Measurements from ENCODE around the gene RPP14.
A peak's percentile ranks its signal among the peaks of the same experiment; 100 is the strongest.

The RPP14 gene

GRCh38 chr3:58324391-58325390 lies 18.6 kb downstream of the RPP14 start:
- CTCF ChIA-PET = interaction anchor here (0.6 to 3.2 kb wide), 6 partner anchors 14 to 168 kb away, joined by 3 to 14 read pairs (median 4); partner anchors contain the start of genes HTD2 and RPP14
- no peak overlapping the region for H3K27ac ChIP-seq (ENCODE audit: extremely low read depth, low read depth, low read length)
- no peak overlapping the region for H3K4me3 ChIP-seq (ENCODE audit: low read depth, low read length)
- peaks cover 0 to 7% of the 10 kb centered on the region in 2 experiments for H3K36me3 ChIP-seq (ENCODE audit: control insufficient read depth in 2 of 2, insufficient read depth in 1 of 2, low read length in 2 of 2)
- POLR2A ChIA-PET = no interaction called here
- 0 out of 2 replicates have a peak, but pooled peaks cover 5% of the 10 kb centered on the region for H3K4me1 ChIP-seq (ENCODE audit: control insufficient read depth, insufficient read depth, low read length)
- peak; percentile 71 for TF ChIP-seq ZBTB17 (tag by site-specific recombination; IDR thresholded peaks at IDR 0.05)
- TF ChIP-seq OSR2 (tag by site-specific recombination; IDR thresholded peaks at IDR 0.05) = peak; percentile 88
- peak; percentile 46; the same call in 1 of the 2 replicates for TF ChIP-seq ZNF394 (tag by site-specific recombination; IDR thresholded peaks at IDR 0.05; ENCODE audit: borderline replicate concordance)
- no peak for TF ChIP-seq ZBTB1 (tag by site-specific recombination; IDR thresholded peaks at IDR 0.05)
- TF ChIP-seq ZNF600 (tag by site-specific recombination; IDR thresholded peaks at IDR 0.05) = peak; percentile 63; the same call in 1 of the 2 replicates
- no peaks in the 10 kb centered on the region for H3K9me3 ChIP-seq (ENCODE audit: control insufficient read depth, insufficient read depth, low read depth, low read length)

- H3K27ac ChIP-seq (ENCODE audit: extremely low read depth, low read depth, low read length) = no peak overlapping the region
- CTCF ChIA-PET = interaction anchor here (0.5 to 3.2 kb wide), 4 partner anchors 19 to 167 kb away, joined by 5 to 14 read pairs (median 6); partner anchors contain the start of genes HTD2 and RPP14
- peaks cover 0 to 7% of the 10 kb centered on the region in 2 experiments; a peak in 2 of 3 replicates for H3K36me3 ChIP-seq (ENCODE audit: control insufficient read depth in 2 of 2, insufficient read depth in 1 of 2, low read length in 2 of 2)
- TF ChIP-seq ZNF114 (tag by site-specific recombination; IDR thresholded peaks at IDR 0.05) (no peak), ZNF423 (tag by site-specific recombination; IDR thresholded peaks at IDR 0.05) (no peak), PRDM1 (tag by site-specific recombination; IDR thresholded peaks at IDR 0.05) (peak; percentile 39; the same call in 1 of the 2 replicates), ZNF571 (tag by site-specific recombination; IDR thresholded peaks at IDR 0.05) (no peak)
- no peaks in the 10 kb centered on the region for H3K9me3 ChIP-seq (ENCODE audit: control insufficient read depth, insufficient read depth, low read depth, low read length)
- POLR2A ChIA-PET = no interaction called here
- no peak overlapping the region for H3K4me3 ChIP-seq (ENCODE audit: low read depth, low read length)
- H3K4me1 ChIP-seq (ENCODE audit: control insufficient read depth, insufficient read depth, low read length) = 0 out of 2 replicates have a peak, but pooled peaks cover 5% of the 10 kb centered on the region
Measured at GRCh38 chr3:58325525-58325992, 19.5 kb downstream of the RPP14 start.

DNA sequence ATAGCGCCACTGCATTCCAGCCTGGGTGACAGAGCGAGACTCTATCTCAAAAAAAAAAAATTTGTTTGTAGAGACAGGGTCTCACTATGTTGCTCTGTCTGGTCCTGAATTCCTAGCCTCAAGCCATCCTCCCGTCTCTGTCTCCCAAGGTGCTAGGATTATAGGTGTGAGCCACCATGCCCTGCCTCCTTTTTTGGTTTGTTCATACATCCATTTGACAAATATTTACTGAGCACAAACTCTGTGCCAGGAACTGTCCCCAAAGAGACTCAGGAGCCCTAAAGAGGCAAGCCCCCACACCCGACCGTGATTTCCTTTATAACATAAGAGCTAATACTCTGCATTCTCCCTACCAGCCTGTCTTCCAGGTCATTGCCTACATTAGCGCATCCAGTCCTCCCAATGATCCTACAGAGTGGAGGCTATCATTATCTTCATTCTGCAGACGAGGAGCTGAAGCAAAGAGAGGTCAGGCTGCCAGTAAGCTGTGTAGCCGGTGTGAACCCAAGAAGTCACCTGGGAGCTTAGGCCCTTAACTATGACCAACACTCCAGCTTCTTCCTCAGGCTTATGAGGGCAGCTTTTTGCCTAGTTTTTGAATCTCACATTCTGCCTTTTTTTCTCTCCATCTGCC lies 20.3 kb downstream of the RPP14 start:
- 0 out of 2 replicates have a peak, but pooled peaks cover 5% of the 10 kb centered on the region for H3K4me1 ChIP-seq (ENCODE audit: control insufficient read depth, insufficient read depth, low read length)
- ChIA-PET CTCF (interaction anchor here (1.2 to 3.2 kb wide), 3 partner anchors 20 to 138 kb away, joined by 3 to 14 read pairs (median 6); partner anchors contain the start of genes HTD2 and RPP14), POLR2A (no interaction called here)

GRCh38 chr3:58329150-58329921 lies 23.3 kb downstream of the RPP14 start:
- Histone ChIP-seq H3K4me3 (ENCODE audit: low read depth, low read length) (no peak overlapping the region), H3K27ac (ENCODE audit: extremely low read depth, low read depth, low read length) (no peak overlapping the region), H3K36me3 (ENCODE audit: control insufficient read depth in 2 of 2, insufficient read depth in 1 of 2, low read length in 2 of 2) (no peaks in the 10 kb centered on the region), H3K4me1 (ENCODE audit: control insufficient read depth, insufficient read depth, low read length) (peaks cover 5% of the 10 kb centered on the region; the same call in 1 of the 2 replicates), H3K9me3 (ENCODE audit: control insufficient read depth, insufficient read depth, low read depth, low read length) (no peaks in the 10 kb centered on the region)
- CTCF ChIA-PET = no interaction called here
- TF ChIP-seq ZNF354C (tag by site-specific recombination; IDR thresholded peaks at IDR 0.05; ENCODE audit: borderline replicate concordance, low read depth) = no peak
- TF ChIP-seq, protein P1, sequence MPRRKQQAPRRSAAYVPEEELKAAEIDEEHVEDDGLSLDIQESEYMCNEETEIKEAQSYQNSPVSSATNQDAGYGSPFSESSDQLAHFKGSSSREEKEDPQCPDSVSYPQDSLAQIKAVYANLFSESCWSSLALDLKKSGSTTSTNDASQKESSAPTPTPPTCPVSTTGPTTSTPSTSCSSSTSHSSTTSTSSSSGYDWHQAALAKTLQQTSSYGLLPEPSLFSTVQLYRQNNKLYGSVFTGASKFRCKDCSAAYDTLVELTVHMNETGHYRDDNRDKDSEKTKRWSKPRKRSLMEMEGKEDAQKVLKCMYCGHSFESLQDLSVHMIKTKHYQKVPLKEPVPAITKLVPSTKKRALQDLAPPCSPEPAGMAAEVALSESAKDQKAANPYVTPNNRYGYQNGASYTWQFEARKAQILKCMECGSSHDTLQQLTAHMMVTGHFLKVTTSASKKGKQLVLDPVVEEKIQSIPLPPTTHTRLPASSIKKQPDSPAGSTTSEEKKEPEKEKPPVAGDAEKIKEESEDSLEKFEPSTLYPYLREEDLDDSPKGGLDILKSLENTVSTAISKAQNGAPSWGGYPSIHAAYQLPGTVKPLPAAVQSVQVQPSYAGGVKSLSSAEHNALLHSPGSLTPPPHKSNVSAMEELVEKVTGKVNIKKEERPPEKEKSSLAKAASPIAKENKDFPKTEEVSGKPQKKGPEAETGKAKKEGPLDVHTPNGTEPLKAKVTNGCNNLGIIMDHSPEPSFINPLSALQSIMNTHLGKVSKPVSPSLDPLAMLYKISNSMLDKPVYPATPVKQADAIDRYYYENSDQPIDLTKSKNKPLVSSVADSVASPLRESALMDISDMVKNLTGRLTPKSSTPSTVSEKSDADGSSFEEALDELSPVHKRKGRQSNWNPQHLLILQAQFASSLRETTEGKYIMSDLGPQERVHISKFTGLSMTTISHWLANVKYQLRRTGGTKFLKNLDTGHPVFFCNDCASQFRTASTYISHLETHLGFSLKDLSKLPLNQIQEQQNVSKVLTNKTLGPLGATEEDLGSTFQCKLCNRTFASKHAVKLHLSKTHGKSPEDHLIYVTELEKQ (tag by site-specific recombination; IDR thresholded peaks at IDR 0.05; ENCODE audit: borderline replicate concordance) = peak; percentile 63; the same call in 1 of the 2 replicates
- no peak for TF ChIP-seq ZNF366 (tag by site-specific recombination; conservative IDR thresholded peaks at IDR 0.05)
- no peak for TF ChIP-seq ZNF26 (tag by site-specific recombination; IDR thresholded peaks at IDR 0.05)
- POLR2A ChIA-PET = no interaction called here

More for the DNA sequence above, 20.3 kb downstream of the RPP14 start:
- TF ChIP-seq ZNF114 (tag by site-specific recombination; IDR thresholded peaks at IDR 0.05) (no peak), ZBTB17 (tag by site-specific recombination; IDR thresholded peaks at IDR 0.05) (0 out of 2 replicates have a peak, but pooled peaks have one; percentile 27), SP7 (tag by site-specific recombination; IDR thresholded peaks at IDR 0.05) (peak; percentile 41)
- H3K36me3 ChIP-seq (ENCODE audit: control insufficient read depth in 2 of 2, insufficient read depth in 1 of 2, low read length in 2 of 2) = peaks cover 0 to 4% of the 10 kb centered on the region in 2 experiments; a peak in 1 of 3 replicates
- no peak overlapping the region for H3K4me3 ChIP-seq (ENCODE audit: low read depth, low read length)
- no peaks in the 10 kb centered on the region for H3K9me3 ChIP-seq (ENCODE audit: control insufficient read depth, insufficient read depth, low read depth, low read length)
- no peak overlapping the region for H3K27ac ChIP-seq (ENCODE audit: extremely low read depth, low read depth, low read length)

All from HEK293 (cell line).